ENCODE measurements around the gene OBSL1. TPM values are rescaled to one million over a fixed set of nuclear protein-coding genes. Genes with fewer than 3 reads are reported as not detected.
A peak's percentile ranks its signal among the peaks of the same experiment; 100 is the strongest.

Gene OBSL1
- polyA plus RNA-seq, 3 donors from 2014 or later: 0.53 TPM; not detected in 2

DNA sequence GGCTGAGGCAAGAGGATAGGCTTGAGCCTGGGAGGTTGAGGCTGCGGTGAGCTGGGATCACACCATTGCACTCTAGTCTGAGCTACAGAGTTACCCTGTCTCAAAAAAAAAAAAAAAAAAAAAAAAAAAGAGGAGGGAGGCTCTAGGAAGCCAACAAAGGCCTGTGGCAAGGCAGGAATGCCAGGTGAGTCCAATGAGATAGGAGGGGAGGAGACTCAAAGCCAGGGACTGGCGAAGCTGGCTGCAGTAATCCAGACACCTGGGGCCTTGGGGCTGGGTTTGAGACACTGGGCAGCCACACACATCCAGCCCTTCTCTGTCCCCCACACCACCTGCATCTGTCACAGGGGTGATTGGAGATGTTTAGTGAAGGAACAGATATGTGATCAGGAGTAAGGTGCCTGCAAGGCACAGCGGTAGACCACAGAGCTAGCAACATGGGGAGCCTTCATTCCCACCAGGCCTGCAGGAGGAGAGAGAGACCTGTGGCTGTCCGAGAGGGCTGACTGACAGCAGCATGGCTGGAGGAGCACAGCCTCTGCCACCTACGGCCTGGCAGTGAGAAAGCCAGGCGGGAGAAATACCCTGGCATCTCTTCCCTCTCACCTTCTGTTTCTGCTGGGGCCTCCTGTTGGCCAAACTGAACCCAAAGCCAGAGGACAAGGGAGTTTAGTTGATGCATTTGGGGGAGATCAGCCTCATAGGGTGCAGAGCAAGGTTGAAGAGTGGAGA is 37.2 kb downstream of the OBSL1 start:
- H3K4me1 Mint-ChIP-seq: no peaks in the 10 kb centered on the region
- H3K27me3 Mint-ChIP-seq (ENCODE audit: low read depth in 3 of 3): peaks cover 8 to 13% (median 8%) of the 10 kb centered on the region in 3 donors
- DNase-seq: no peak
- no peak overlapping the region for H3K27ac Mint-ChIP-seq
- no peak overlapping the region for H3K4me3 Mint-ChIP-seq
- H3K36me3 Mint-ChIP-seq: no peaks in the 10 kb centered on the region
- H3K9me3 Mint-ChIP-seq: peaks cover 0 to 2% (median 0%) of the 10 kb centered on the region in 6 donors

DNA sequence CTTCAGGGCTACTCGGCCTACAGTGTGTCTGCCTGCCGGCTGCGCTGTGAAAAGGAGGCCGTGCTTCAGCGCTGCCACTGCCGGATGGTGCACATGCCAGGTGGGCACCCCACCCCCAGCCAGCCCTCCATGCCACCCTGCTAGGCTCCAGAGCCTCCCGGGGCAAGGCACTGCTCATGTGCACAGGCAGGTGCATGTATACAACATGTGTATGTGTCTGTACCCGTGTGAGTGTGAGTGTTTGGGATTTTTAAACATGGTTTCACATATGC is 39.0 kb downstream of the OBSL1 start:
- H3K27ac Mint-ChIP-seq: no peak overlapping the region
- DNase-seq: no peak
- H3K9me3 Mint-ChIP-seq: peaks cover 0 to 2% (median 0%) of the 10 kb centered on the region in 6 donors
- H3K27me3 Mint-ChIP-seq (ENCODE audit: low read depth in 3 of 3): peaks cover 8 to 23% (median 14%) of the 10 kb centered on the region in 3 donors
- no peaks in the 10 kb centered on the region for H3K36me3 Mint-ChIP-seq
- H3K4me1 Mint-ChIP-seq: no peaks in the 10 kb centered on the region
- H3K4me3 Mint-ChIP-seq: no peak overlapping the region

DNA sequence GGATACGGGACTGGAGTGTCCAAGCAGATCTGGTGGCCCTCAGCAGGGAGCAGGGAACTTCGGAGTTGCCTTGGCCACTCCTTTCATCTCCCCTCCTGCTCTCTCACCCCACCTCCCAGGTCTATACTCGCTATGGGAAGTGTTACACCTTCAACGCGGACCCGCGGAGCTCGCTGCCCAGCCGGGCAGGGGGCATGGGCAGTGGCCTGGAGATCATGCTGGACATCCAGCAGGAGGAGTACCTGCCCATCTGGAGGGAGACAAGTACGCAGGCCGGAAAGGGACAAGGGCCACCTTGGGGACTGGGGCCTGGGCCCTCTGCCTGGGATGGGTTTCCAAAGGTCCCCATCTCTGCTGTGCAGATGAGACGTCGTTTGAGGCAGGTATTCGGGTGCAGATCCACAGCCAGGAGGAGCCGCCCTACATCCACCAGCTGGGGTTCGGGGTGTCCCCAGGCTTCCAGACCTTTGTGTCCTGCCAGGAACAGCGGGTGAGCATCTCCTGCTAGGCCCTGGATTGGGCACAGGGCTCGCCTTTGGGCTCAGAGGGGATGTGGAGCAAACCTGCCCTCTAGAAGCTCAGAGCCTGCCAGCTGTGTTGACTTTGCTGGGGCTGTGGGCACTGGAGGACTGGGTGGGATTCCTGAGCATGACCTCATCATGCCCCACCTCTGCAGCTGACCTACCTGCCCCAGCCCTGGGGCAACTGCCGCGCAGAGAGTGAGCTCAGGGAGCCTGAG is 39.5 kb downstream of the OBSL1 start:
- no peak for DNase-seq
- Mint-ChIP-seq H3K27me3 (ENCODE audit: low read depth in 3 of 3) (peaks cover 10 to 23% (median 15%) of the 10 kb centered on the region in 3 donors), H3K4me3 (no peak overlapping the region), H3K9me3 (peaks cover 0 to 2% (median 0%) of the 10 kb centered on the region in 6 donors), H3K4me1 (no peaks in the 10 kb centered on the region), H3K36me3 (no peaks in the 10 kb centered on the region), H3K27ac (no peak overlapping the region)

DNA sequence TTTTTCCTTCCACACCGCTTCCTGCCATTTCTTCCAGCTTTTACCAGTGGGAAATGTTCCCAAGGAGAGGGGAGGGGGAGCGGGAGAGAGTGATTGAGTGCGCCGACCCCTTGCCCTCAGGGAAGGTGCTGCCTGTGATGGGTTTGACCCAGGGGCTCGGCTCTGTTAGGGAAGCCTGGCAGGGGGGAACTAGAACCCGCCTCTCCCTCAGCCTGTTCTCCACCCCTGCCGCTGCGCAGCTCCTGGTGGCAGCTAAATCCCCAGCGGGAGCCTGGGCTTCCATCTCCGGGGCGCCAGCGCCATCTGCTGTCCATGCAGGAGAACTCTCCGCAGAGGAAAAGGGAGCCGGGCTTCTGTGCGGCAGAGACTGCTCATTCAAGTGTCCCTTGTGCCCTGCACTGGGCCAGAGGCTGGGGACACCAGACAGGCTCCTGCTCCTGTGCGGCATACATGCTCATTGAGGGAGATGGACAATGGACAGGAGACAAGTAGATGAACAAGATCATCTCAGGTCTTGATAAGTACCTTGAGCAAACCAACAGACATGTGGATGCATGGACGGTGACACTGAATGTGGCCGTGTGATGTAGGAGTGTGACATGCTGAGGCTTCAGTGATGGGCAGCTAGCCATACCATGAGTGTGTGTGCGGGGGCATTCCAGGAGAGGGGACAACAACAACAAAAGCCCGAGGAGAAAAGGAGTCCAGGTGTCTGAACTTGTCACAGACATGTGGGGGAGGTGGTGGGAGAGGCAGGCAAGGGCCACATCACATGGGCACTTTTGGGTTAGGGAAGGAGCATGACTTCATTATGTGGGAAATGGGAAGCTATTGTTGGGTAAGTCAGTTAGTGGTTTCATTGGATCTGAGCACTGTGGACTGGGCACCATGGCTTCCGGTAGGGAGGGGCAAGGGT is 41.0 kb downstream of the OBSL1 start:
- DNase-seq: peak; percentile 71 to 78 (median 75)
- Mint-ChIP-seq H3K27ac (no peak overlapping the region), H3K9me3 (peaks cover 0 to 2% (median 0%) of the 10 kb centered on the region in 6 donors), H3K4me1 (no peaks in the 10 kb centered on the region), H3K36me3 (no peaks in the 10 kb centered on the region), H3K4me3 (no peak overlapping the region), H3K27me3 (ENCODE audit: low read depth in 3 of 3) (peaks cover 10 to 24% (median 15%) of the 10 kb centered on the region in 3 donors)

DNA sequence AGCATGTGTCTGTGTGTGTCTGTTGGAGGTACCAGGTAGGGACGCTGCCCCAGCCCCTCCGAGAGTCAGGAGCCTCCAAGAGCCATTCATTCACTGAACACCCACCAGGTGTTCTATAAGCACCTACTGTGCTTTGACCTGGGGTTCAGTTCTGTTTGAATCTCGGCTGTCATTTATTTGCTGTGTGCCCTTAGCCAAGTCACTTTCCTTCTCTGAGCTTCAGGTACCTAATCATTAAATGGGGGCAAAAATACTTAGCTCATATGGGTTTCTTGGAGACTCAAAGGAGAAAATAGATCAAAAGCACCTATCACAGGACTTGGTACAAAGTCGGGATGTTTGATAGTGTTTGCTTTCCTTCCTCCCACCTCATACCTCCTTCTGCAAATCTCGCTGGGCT is 43.9 kb downstream of the OBSL1 start:
- H3K27ac Mint-ChIP-seq: no peak overlapping the region
- H3K27me3 Mint-ChIP-seq (ENCODE audit: low read depth in 3 of 3): peaks cover 15 to 34% (median 17%) of the 10 kb centered on the region in 3 donors
- peaks cover 0 to 2% (median 0%) of the 10 kb centered on the region in 6 donors for H3K9me3 Mint-ChIP-seq
- no peak overlapping the region for H3K4me3 Mint-ChIP-seq
- no peaks in the 10 kb centered on the region for H3K4me1 Mint-ChIP-seq
- DNase-seq: no peak
- no peaks in the 10 kb centered on the region for H3K36me3 Mint-ChIP-seq

DNA sequence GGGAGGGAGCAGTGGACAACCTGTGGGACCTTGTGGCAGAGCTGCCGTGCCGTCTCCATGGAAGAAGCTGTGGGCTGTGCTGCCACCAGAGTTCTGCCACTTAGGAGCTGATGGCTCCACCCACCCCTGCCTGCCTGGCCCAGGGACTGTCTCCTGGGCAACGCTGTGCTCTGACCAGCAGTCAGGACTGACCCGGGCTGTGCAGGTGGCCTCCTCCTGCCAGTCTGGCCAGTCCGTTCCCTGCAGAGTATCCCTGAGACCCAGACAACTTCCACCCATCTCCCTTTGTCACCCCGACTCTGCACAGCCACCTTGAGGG is 44.3 kb downstream of the OBSL1 start:
- Mint-ChIP-seq H3K4me3 (no peak overlapping the region), H3K36me3 (no peaks in the 10 kb centered on the region), H3K4me1 (no peaks in the 10 kb centered on the region), H3K9me3 (peaks cover 0 to 2% (median 0%) of the 10 kb centered on the region in 6 donors), H3K27ac (no peak overlapping the region), H3K27me3 (ENCODE audit: low read depth in 3 of 3) (peaks cover 16 to 35% (median 18%) of the 10 kb centered on the region in 3 donors)
- DNase-seq: no peak

DNA sequence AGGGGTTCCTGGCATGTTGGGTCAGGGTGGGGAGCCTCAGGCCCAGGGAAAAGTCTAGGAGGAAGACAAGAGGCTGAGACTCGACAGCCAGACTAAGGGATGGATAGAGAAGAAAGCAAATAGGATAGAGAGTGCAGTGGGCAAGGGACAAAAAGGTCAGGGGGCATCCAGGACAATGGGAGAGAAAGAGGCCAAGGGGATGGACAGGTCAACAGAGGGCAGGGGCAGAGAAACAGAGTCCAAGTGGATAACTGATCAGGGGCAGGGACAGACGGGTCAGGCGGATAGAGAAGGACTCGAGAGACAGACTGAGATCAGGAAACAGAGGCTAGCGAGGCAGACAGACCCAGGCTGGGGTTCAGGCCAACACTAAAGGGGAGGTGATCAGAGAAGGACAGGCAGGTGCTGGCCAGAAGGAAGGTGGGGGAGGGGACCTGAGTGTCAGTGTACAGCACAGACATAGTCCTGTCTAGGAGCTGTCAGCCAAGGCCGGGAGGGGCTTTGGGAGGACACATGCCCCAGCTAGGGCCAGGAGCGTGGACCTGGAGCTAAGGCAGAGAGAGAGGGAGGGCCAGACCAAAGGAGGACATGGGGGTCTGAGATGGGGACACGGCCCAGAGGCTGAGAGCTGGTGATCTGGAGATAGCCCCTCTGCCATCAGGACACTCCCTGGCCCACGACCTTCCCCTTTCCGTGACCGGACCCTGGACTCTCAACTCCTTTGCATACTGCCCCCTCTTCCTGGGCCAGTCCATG is 44.8 kb downstream of the OBSL1 start:
- no peak for DNase-seq
- Mint-ChIP-seq H3K36me3 (no peaks in the 10 kb centered on the region), H3K27me3 (ENCODE audit: low read depth in 3 of 3) (peaks cover 15 to 39% (median 21%) of the 10 kb centered on the region in 3 donors), H3K4me1 (no peaks in the 10 kb centered on the region), H3K27ac (no peak overlapping the region), H3K9me3 (peaks cover 0 to 2% (median 0%) of the 10 kb centered on the region in 6 donors), H3K4me3 (no peak overlapping the region)

DNA sequence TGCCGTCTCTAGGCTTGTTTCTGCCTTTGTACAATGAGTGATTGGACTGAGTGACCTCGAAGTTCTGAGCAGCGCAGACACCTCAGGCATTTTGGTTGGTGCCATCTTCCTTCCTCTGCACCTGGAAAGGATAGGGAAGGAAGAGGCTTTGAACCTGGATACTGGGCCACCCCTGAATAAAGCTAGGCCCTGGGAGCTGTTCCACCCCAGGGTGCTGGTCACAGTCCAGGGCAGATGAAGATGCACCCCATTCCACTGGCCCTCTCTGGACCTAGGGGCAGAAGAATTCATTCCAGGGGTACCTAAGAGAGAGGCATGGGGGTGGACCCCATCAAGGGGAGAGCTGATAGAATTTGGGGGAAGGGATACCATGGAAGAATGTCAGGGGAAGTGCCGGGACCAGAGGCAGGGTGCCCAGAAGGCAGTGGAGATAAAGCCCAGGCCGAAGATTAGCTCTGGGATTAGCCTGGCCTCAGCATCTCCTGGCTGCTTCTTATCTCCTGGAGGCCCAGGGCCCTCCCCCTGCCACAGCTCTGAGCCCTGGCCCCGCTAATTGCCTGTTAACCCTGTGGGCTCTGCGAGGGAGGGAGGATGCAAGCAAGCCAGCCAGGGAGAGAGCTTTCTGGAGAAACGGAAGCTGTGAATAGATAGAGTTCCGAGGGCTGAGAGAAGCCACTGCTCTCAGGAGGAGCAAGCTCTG is 45.7 kb downstream of the OBSL1 start:
- Mint-ChIP-seq H3K27ac (no peak overlapping the region), H3K4me1 (no peaks in the 10 kb centered on the region), H3K36me3 (no peaks in the 10 kb centered on the region), H3K27me3 (ENCODE audit: low read depth in 3 of 3) (peaks cover 15 to 37% (median 27%) of the 10 kb centered on the region in 3 donors), H3K4me3 (no peak overlapping the region), H3K9me3 (peaks cover 0 to 2% (median 0%) of the 10 kb centered on the region in 6 donors)
- DNase-seq: no peak

DNA sequence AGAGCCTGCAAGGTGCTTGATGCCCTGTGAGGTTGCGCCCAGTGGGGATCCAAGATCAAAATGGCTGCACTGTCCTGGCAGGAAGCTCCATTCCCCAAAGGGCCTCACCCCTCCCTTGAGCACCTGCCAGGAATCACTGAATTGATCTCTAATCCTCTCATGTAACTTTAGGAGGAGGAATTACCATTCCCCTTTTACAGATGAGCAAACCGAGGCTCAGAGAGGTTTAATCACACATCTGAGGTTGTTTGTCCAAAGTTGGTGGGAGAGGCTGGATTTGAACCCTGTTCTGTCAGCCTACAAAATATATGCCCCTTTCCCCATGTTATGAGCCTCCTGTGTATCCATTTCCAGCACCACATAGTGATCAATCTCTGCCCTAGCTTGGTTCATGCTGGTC is 46.5 kb downstream of the OBSL1 start:
- H3K4me3 Mint-ChIP-seq: no peak overlapping the region
- peaks cover 13 to 33% (median 23%) of the 10 kb centered on the region in 3 donors for H3K27me3 Mint-ChIP-seq (ENCODE audit: low read depth in 3 of 3)
- H3K27ac Mint-ChIP-seq: no peak overlapping the region
- no peaks in the 10 kb centered on the region for H3K9me3 Mint-ChIP-seq
- H3K4me1 Mint-ChIP-seq: no peaks in the 10 kb centered on the region
- no peak for DNase-seq
- no peaks in the 10 kb centered on the region for H3K36me3 Mint-ChIP-seq

DNA sequence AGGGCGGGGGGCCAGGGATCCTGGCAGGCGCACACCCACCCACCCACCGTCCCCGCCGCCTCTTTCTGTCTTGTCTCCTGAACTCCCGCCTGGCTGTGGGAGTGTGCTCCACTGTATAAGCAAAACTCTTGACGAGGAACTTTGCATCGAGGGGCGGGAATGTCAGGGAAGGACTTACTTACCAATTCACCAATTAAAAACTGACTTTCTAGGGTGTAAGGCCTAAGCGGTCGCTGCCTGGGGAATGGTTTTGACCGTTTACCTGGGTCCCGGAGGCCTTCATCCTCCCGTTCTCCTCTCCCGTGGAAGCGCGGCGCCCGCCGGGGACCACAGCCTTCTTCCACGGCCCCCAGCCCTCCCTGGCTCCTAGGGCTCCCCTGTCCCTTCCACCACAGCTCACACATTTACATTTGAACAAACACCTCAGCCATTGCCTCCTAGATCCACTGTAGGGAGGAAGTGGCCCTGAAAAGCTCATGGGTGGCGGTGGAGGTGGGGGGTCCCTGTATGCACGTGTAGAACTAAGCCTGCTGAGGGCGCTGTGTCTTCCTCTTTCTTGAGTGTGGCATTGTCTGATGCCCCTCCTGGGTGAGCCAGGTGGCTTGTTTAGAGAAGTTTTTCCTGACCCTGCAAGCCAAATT is 48.2 kb downstream of the OBSL1 start:
- H3K4me1 Mint-ChIP-seq: no peaks in the 10 kb centered on the region
- no peak for DNase-seq
- H3K27me3 Mint-ChIP-seq (ENCODE audit: low read depth in 3 of 3): peaks cover 13 to 27% (median 24%) of the 10 kb centered on the region in 3 donors
- no peak overlapping the region for H3K27ac Mint-ChIP-seq
- no peaks in the 10 kb centered on the region for H3K36me3 Mint-ChIP-seq
- H3K4me3 Mint-ChIP-seq: peak overlapping the region in 2 of 5 donors; percentile 3 to 47
- no peaks in the 10 kb centered on the region for H3K9me3 Mint-ChIP-seq

DNA sequence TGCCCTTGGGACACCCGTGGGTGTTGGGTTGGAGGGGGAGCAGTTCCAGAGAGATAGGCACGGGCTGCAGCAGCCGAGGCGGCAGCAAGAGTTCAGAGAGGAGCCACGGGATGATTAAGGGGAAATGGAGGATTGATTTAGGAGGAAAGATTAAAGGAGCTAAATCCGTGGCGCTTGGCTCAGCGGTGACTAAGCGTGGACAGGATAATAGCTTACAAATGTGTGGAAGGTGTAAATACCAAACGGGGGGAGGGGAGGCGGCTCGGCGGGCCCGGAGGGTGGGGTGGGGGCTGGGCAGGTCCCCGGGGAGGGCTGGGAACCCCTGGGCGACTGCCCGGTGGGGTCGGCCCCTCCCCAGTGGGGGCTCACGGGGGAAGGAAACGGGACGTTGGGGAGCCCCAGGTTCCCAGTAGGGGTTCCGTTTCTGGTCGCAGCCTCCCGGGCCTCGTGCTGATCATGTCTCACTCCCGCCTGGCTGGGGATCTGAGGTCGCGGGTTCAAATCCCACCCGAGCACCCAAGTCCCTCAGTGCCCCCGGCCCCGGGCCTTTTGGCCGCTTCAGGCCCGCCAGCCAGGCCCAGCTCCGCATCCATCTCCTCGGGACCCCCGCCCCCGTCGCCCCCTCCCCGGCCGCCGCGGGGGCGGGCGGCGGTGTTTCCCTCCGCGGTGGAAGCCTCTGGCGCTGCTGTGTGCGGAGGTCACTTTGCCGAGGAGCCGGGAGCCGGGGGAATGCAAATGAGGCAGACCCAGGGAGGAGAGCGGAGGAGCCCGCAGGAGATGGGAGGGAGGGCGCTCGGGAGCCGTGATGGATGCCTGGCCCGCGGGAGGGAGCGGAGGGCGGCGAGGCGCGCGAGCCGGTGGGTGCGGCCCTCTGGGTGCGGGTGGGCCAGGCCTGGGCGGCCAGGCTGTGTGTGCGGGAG is 49.0 kb downstream of the OBSL1 start:
- peaks cover 14 to 31% (median 20%) of the 10 kb centered on the region in 3 donors for H3K27me3 Mint-ChIP-seq (ENCODE audit: low read depth in 3 of 3)
- H3K27ac Mint-ChIP-seq: no peak overlapping the region
- no peaks in the 10 kb centered on the region for H3K4me1 Mint-ChIP-seq
- H3K9me3 Mint-ChIP-seq: no peaks in the 10 kb centered on the region
- no peaks in the 10 kb centered on the region for H3K36me3 Mint-ChIP-seq
- H3K4me3 Mint-ChIP-seq: peak overlapping the region in 1 of 5 donors; percentile 52
- no peak for DNase-seq
